GM19395 (cell line): ENCODE data around the gene SYNGAP1.

Source experiments
- ATAC-seq: cut with Tn5 transposase; IDR thresholded peaks from one replicate; pipeline ENCODE4 v1.9.1; 2021; ENCODE audit warnings: mild to moderate bottlenecking, moderate library complexity; ENCODE audit not compliant: unreplicated experiment

SYNGAP1 gene

DNA sequence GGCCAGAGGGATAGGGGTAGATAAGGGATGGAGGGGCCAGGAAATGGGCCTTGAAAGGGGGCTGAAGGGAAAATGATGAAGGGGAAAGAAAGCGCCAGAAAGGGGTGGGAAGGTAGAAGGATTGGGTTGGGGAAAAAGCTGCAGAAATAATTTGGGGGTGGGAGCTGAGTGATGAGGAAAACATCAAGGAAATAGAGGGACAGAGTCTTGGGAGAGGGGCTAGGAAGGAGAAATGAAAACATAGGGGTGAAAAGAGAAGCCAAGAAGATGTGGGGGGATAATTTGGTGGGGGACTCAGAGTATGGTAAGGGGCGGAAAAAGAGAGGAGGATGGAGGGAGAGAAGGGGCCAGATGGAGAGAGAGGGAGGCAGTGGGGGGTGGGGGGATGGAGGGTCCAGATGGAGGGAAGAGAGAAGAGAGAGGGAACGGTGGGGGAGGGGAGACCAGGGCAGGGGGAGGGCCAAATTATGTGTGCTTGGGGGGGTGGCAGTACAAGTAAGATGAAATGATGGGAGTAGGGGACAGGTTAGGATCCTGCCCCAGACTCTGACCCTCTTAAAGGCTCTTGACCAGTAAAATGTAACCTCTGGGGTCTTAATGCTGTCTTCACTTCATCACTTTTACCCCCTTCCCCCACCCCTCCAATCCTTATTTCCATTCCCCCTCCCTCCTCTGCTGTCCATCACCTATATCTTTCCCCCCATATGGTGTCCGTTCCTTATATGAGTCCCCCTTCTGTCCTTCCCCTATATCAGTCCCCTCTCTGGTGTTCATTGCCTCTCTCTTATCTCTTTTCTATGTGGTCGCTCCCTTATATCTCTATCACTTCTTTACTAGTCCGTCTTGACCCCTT is 852 bp downstream of the SYNGAP1 start:
- no peak for ATAC-seq

DNA sequence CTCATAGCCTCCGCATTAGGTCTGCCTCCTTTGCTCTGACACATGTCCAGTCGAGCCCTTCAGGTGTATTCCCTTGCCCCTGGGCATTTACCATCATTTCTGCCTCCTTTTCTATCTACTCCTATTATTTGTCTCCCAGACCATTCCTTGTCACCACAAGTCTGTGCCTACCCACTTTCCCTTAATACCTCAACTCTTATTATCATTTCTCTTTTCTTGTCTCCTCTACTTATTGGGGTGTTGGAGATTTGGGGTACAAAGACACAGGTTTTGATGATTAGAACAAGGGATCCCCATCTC is 1.4 kb downstream of the SYNGAP1 start:
- no peak for ATAC-seq

DNA sequence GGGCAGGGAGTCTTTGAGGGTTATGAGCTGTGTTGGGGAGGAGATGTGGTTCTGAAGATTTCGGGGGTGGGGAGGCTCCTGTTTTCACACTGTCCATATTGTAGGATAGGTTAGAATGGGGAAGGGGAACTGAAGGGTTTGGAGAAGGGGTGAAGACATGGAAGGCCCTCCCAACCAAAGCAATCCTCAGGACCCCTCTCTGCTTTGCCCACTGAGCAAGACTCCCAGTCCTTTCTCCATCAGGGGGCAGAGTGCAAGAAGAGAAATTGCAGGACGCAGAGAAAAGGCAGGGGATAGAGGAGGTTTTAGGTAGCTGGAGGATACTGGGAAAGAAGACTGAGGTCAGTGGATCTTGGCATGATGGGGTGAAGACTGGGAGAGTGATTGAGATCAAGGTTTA is 3.9 kb downstream of the SYNGAP1 start:
- ATAC-seq = no peak

GRCh38 chr6:33424855-33425667 is 5.2 kb downstream of the SYNGAP1 start:
- ATAC-seq = no peak

DNA sequence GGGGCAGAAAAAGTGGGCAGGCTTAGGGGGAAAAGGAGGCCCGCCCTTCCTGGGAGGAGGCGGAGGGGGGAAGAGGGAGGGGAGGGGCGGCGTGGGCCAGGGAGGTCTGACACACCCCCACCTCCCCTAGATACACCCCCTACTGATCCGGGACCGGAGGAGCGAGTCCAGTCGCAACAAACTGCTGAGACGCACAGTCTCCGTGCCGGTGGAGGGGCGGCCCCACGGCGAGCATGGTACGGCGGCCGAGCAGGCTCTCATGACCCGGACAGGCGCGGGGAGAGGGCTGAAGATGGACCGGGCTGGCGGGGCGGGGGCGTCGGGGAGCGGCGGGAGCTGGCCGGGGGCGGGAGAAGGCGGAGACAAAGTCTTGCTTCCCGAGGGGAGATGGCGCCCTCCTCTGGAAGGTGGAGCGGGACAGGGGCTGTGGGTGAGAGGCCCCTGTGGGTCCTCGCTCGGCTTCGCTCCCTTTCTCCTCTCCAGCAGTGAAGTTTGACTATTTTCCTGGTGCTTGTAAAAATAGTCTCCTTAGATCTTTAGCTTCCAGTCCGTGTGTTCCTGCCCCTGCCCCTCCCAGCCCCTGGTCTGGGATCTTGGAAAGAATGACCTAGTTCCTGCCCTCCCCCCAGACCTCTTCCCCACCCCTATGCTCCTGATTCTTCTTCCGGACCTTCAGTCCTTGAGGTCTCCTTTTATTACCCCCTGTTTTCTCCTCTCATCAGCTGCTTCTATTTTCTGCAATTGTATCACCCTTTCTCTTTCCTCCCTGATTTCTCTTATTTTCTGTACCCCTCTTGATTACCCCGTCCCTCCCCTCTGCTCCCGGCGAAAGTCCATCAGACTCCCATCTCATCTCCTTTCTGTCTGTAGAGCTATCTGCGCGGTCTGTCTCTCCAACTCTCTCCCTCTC is 6.1 kb downstream of the SYNGAP1 start:
- ATAC-seq = peak; percentile 40

DNA sequence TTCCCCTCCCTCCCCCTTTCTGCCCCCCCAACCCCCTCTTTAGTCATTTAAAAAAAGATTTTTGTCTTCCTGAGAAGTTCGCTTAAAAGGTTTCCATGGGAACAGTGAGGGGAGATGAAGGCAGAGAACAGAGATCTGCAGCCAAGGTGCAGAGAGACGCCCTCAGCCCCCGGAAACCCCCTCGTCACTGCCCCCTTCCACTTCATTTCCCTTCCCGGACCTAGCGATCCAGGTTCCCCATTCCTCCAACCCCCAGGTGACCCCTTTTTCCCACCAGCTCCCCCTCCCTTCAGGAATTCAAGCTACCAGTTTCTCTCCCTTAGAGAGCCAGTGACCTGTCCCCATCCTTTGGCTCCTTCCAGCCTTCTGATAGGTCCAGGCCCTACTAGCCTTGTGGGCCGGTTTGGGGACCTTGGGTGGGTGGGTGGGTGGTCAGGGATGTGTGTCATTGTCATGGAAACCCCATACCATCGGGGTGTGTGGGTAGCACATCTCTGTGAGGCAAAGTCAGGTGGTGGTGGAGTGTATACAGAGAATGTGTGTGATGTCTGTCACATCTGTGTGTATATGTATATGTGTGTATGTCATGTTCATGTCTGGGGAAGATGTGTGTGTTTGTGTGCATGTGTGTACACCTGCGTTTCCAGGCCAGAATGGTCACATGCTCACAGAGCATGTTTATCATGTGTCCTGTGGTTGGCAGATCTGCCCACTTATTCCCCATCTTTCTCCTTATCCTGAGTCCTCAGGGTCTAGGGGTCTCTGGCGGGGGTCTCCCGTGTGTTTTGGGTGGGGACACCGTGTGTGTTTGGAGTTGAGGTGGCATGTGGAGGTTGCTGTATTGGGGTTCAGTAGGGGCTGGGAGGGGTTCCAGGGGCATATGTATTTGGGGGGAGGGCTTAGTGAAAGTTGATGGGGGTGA is 7.0 kb downstream of the SYNGAP1 start:
- ATAC-seq = no peak

DNA sequence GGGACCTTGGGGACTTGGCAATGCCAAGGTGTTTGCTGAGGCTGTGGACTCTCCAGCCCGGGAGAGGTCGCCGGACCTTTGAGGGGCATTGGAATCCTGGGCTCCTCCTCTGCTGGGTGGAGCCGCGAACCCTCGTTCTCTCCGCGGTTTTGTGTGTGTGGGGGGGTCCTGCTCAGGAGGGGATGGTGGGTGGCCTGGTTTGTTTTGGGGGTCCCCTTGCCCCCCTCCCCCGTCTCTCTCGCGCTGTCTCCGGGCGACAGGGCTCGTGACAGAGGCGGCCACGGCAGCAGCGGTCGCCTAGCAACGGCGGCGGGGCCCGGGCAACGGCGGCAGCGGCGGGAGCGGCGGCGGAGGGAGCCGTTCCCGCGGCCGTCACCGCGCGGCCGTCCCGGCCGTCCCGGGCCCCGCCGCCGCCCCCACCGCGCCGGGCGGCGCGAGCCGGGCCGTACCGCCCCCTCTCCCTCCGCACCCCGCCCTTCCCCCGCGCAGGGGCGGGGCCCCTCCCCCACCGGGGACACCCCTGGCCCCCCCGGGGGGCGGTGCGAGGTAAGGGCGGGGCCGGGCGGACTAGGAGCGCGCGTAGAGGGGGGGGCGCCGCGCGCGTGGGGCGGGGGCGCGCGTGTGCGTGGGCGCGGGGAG is 7.8 kb downstream of the SYNGAP1 start:
- ATAC-seq = no peak

DNA sequence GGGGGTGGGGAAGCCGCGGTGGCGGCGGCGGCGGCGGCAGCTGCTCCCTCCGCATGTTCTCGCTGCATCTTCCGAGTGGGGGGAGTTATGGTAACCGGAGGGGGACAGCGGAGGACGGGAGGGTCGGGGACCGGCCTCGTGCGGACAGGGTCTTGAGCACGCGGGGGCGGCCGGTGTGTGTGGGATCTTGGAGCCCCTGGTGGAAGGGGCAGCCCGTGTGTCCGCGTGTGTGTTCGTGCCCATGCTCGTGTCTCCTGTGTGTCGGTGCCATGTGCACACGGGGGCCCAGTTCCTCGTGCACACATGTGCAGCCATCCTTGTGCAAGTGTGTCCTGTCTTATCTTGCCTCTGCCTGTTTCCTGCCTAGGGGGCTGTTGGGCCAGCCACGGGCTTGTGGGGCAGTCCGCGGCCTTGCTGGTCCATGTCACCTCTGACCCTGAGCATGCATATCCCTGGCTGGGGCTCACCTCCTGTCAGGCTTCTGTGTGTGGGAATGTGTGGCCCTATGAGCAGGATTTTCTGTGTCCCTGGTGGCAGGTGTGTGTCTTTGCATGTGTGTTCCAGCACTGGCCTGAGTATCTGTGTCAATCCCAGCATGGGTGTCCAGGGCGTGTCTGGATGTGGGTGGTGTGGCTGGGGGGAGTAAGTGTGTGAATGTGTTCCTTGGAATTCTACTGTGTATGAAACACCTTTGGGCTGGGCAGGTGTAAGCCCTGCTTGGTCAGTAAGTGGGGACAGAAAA is 8.5 kb downstream of the SYNGAP1 start:
- no peak for ATAC-seq

DNA sequence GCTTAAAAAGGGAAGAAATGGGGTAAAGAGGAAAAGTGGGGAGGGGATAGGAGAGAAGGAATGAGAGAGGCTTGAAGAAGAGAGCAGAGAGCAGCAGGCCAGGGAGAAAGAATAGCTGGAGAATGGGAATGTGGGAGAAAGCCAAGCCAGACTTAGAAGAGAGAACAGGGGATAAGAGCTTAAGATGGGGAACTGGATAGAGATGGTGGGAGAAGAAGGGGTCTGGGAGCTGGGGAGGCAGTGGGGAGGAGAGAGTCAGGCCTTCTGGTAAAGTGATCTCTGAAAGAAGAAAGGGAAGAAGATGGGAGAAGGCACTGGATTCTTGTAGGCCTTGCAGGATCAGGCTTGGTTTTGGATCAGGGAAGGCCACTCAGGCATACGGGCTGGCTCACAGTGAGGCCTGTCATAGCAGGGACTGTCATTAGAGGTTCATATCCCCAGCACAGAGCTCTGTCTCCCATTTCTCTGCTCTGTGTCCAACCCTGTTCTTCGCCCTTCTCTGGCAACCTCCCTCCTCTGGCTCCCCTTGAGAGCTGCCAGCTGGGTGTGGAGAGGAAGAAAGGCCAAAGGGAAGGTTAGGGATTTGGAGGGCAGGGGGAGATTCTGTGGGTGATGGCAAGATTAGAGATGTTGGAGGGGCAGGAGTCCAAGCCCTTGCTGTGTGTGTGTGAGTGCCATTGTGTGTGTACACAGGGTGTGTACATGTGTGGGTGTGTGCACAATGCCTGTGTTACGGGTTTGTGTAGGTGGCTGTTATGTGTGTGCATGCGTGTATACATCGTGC is 9.3 kb downstream of the SYNGAP1 start:
- ATAC-seq = no peak

- ATAC-seq = no peak
Measured at GRCh38 chr6:33429750-33430052, 9.8 kb downstream of the SYNGAP1 start.

DNA sequence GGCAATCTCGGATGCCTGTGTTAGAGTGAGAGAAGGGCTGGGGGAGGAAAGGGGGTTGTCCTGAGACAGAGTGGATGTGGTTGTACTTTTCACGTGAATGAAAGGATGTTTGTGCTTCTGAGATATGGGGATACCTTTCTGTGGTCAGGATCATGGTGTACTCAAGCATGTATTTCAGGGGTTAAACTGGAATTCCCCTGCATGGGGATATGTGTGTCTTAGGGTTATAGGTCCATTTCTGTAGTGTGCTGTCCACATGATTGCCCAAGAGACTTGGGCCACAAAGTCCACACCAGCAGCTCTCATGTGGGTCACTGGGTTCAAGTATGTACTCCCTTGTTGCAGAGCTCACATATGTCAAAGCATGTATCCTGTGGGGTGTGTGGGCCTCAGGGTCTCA is 10.5 kb downstream of the SYNGAP1 start:
- ATAC-seq = no peak

- ATAC-seq = no peak
Measured at GRCh38 chr6:33430991-33431879, 11.4 kb downstream of the SYNGAP1 start.

- ATAC-seq = no peak
Measured at GRCh38 chr6:33431880-33432541, 12.1 kb downstream of the SYNGAP1 start.

DNA sequence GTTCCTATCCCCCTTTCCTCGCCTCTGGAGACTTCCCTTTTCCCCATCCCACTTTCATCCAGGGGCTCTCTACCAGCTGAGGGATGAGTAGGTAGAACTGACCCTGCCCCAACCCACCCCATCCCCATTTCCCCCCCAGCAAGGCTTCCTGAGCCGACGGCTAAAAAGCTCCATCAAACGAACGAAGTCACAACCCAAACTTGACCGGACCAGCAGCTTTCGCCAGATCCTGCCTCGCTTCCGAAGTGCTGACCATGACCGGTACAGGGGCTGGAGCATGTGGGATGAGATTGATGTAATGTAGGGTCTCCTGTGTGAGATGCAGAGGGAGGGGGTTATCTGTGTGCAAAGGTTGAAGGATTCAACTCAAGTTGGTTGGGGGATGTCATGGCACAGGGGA is 12.7 kb downstream of the SYNGAP1 start:
- ATAC-seq = no peak

GRCh38 chr6:33433001-33433543 is 13.2 kb downstream of the SYNGAP1 start:
- ATAC-seq = no peak

- ATAC-seq = no peak
Measured at GRCh38 chr6:33433544-33434191, 13.8 kb downstream of the SYNGAP1 start.
